Naive thymus-derived CD4-positive, alpha-beta T cell (primary cell): ENCODE data around the gene TAB2. TPM values are rescaled to one million over a fixed set of nuclear protein-coding genes. Genes with fewer than 3 reads are reported as not detected.

Experiments
- ATAC-seq: fragments of 150-1000 bp; cut with Tn5 transposase; 2 replicates; pipeline ENCODE4 v1.10.0; 2021; ENCODE audit warnings: mild to moderate bottlenecking, moderate library complexity
- CTCF ChIA-PET: fragments of 350-600 bp; sonication (Branson Sonifier 250); formaldehyde crosslinking; loops from one replicate; lab custom pipeline; 2021; ENCODE audit warnings: antibody characterized with exemption; lab: Charles Lee
- POLR2A ChIA-PET: fragments of 350-600 bp; sonication (Branson Sonifier 250); formaldehyde crosslinking; loops from one replicate; lab custom pipeline; 2021; ENCODE audit warnings: antibody characterized with exemption, inconsistent platforms; lab: Charles Lee
- DNase-seq, 9 donors: peaks; one replicate each; pipeline versions ENCODE4 v3.0.0 to v3.0.0-alpha.2; 2020 to 2022; ENCODE audit warnings: mixed read lengths in 1 of 9
- H3K27ac ChIP-seq: one replicate; pipeline ENCODE4 v1.7.0; 2013; ENCODE audit warnings: mild to moderate bottlenecking, low read depth, low read length, moderate library complexity
- H3K27me3 ChIP-seq, 2 donors: one replicate each; pipeline ENCODE4 v1.7.0; 2013; ENCODE audit warnings: low read length in 2 of 2, mild to moderate bottlenecking in 2 of 2, moderate library complexity in 2 of 2; ENCODE audit not compliant: control insufficient read depth in 2 of 2, insufficient read depth in 2 of 2
- H3K36me3 ChIP-seq, 3 experiments: 1 replicate in 2 of 3; 2 replicates in 1 of 3; pipeline ENCODE4 v1.7.0; 2013; ENCODE audit warnings: low read length in 3 of 3, mild to moderate bottlenecking in 3 of 3, moderate library complexity in 1 of 3; ENCODE audit not compliant: insufficient read depth in 3 of 3, control insufficient read depth in 2 of 3
- H3K4me1 ChIP-seq, 2 donors: one replicate each; pipeline ENCODE4 v1.7.0; 2013; ENCODE audit warnings: low read length in 2 of 2, mild to moderate bottlenecking in 2 of 2, moderate library complexity in 1 of 2; ENCODE audit not compliant: control insufficient read depth in 2 of 2, insufficient read depth in 2 of 2
- H3K4me3 ChIP-seq: 2 replicates; pipeline ENCODE4 v1.7.0; 2013; ENCODE audit warnings: mild to moderate bottlenecking, low read length
- H3K9me3 ChIP-seq, 3 experiments: 1 replicate in 2 of 3; 2 replicates in 1 of 3; pipeline ENCODE4 v1.7.0; 2013; ENCODE audit warnings: low read length in 3 of 3; ENCODE audit not compliant: control insufficient read depth in 2 of 3
- H3K27ac Mint-ChIP-seq, 9 donors: one replicate each; pipeline ENCODE4 v1.8.0; 2020 to 2022; ENCODE audit warnings: mixed read lengths in 9 of 9, mild to moderate bottlenecking in 8 of 9, moderate library complexity in 5 of 9, inconsistent platforms in 2 of 9
- H3K27me3 Mint-ChIP-seq, 5 donors: one replicate each; pipeline ENCODE4 v1.8.0; 2021 to 2022; ENCODE audit warnings: mixed read lengths in 5 of 5, mild to moderate bottlenecking in 1 of 5
- H3K36me3 Mint-ChIP-seq, 5 donors: one replicate each; pipeline ENCODE4 v1.8.0; 2020 to 2022; ENCODE audit warnings: mixed read lengths in 5 of 5, mild to moderate bottlenecking in 3 of 5, inconsistent platforms in 1 of 5
- H3K4me1 Mint-ChIP-seq, 7 donors: one replicate each; pipeline ENCODE4 v1.8.0; 2020 to 2022; ENCODE audit warnings: mixed read lengths in 7 of 7, mild to moderate bottlenecking in 3 of 7, inconsistent platforms in 1 of 7
- H3K4me3 Mint-ChIP-seq, 10 donors: one replicate each; pipeline ENCODE4 v1.8.0; 2020 to 2022; ENCODE audit warnings: mild to moderate bottlenecking in 10 of 10, mixed read lengths in 10 of 10, moderate library complexity in 6 of 10, inconsistent platforms in 2 of 10
- H3K9me3 Mint-ChIP-seq, 11 donors: one replicate each; pipeline ENCODE4 v1.8.0; 2020 to 2022; ENCODE audit warnings: mixed read lengths in 11 of 11, mild to moderate bottlenecking in 4 of 11, inconsistent platforms in 1 of 11, moderate library complexity in 1 of 11
- intact Hi-C, 2 donors: fragments of 100-400 bp; cut with micrococcal nuclease; formaldehyde crosslinking; loops; one replicate each; pipeline ENCODE4 v1.15.1; 2023
- polyA plus RNA-seq, 2 donors: library from polyadenylated mRNA; unstranded; fragments of 300-500 nt; fragmentation: Illumina TruSeq; gene quantifications; one replicate each; pipeline ENCODE4 v1.2.3, GENCODE V29; 2021
- total RNA-seq, 6 experiments: library from RNA in 5 of 6; stranded (reverse) in 5 of 6; gene quantifications; 1 replicate in 5 of 6; 2 replicates in 1 of 6; pipeline ENCODE4 v1.2.3 and lab custom pipeline; 2021 to 2026

TAB2 gene
- total and polyA plus RNA-seq, 7 experiments from 2014 or later, result 15.7 to 234 (median 106) TPM

GRCh38 chr6:149368065-149368464 is 50.6 kb downstream of the TAB2 start:
- Mint-ChIP-seq H3K27me3 (no peaks in the 10 kb centered on the region), H3K4me3 (no peak overlapping the region), H3K4me1 (peaks cover 28 to 44% (median 30%) of the 10 kb centered on the region in 7 donors), H3K36me3 (peaks cover 9 to 25% (median 13%) of the 10 kb centered on the region in 5 donors), H3K27ac (no peak overlapping the region), H3K9me3 (no peaks in the 10 kb centered on the region)
- no peak overlapping the region for H3K4me3 ChIP-seq
- H3K27me3 ChIP-seq, result no peaks in the 10 kb centered on the region
- ATAC-seq, result no peak
- peak overlapping the region; percentile 21 for H3K27ac ChIP-seq
- intact Hi-C loops, result loop anchor here (2.0 to 5.0 kb wide), 2 partner anchors 285 to 286 kb away; no protein-coding TSS in a partner anchor
- no peak for DNase-seq
- ChIA-PET CTCF (no interaction called here), POLR2A (interaction anchor here (0.7 to 0.9 kb wide), 3 partner anchors 20 to 321 kb away, joined by 3 to 4 read pairs (median 3); no protein-coding TSS in a partner anchor)
- no peaks in the 10 kb centered on the region for H3K9me3 ChIP-seq
- H3K36me3 ChIP-seq, result no peaks in the 10 kb centered on the region
- H3K4me1 ChIP-seq, result peaks cover 40 to 57% of the 10 kb centered on the region in 2 donors

- no peaks in the 10 kb centered on the region for H3K9me3 Mint-ChIP-seq
- H3K4me1 ChIP-seq, result peaks cover 31 to 52% of the 10 kb centered on the region in 2 donors
- ChIA-PET CTCF (interaction anchor here (2.2 kb wide), 1 partner anchor 146 kb away, joined by 5 read pairs; no protein-coding TSS in a partner anchor), POLR2A (interaction anchor here (0.6 kb wide), 1 partner anchor 290 kb away, joined by 5 read pairs; no protein-coding TSS in a partner anchor)
- no peak overlapping the region for H3K4me3 ChIP-seq
- peak overlapping the region in 6 of 9 donors; percentile 0 to 56 (median 34) for H3K27ac Mint-ChIP-seq
- intact Hi-C loops, result loop anchor here in 1 of 2 donors (10.0 kb wide), 1 partner anchor 46 kb away; no protein-coding TSS in a partner anchor
- peak overlapping the region; percentile 18 for H3K27ac ChIP-seq
- H3K4me3 Mint-ChIP-seq, result peak overlapping the region in 7 of 10 donors; percentile 2 to 29 (median 8)
- peaks cover 0 to 5% (median 0%) of the 10 kb centered on the region in 3 experiments for H3K36me3 ChIP-seq
- ATAC-seq, result no peak
- peaks cover 15 to 41% (median 28%) of the 10 kb centered on the region in 5 donors for H3K36me3 Mint-ChIP-seq
- H3K4me1 Mint-ChIP-seq, result peaks cover 32 to 59% (median 55%) of the 10 kb centered on the region in 7 donors
- H3K27me3 Mint-ChIP-seq, result no peaks in the 10 kb centered on the region
- no peaks in the 10 kb centered on the region for H3K27me3 ChIP-seq
- no peaks in the 10 kb centered on the region for H3K9me3 ChIP-seq
- no peak for DNase-seq
These were observed 53.6 kb downstream of the TAB2 start for GRCh38 chr6:149371154-149371553.

GRCh38 chr6:149372062-149372461 is 54.5 kb downstream of the TAB2 start:
- H3K27me3 Mint-ChIP-seq, result no peaks in the 10 kb centered on the region
- H3K4me1 ChIP-seq, result peaks cover 22 to 43% of the 10 kb centered on the region in 2 donors
- peaks cover 37 to 65% (median 62%) of the 10 kb centered on the region in 7 donors for H3K4me1 Mint-ChIP-seq
- no peak overlapping the region for H3K4me3 Mint-ChIP-seq
- ATAC-seq (no peak), DNase-seq (no peak)
- H3K9me3 ChIP-seq, result no peaks in the 10 kb centered on the region
- peaks cover 0 to 5% (median 0%) of the 10 kb centered on the region in 3 experiments for H3K36me3 ChIP-seq
- intact Hi-C loops, result loop anchor here (2.0 to 10.0 kb wide), 2 partner anchors 13 to 47 kb away; no protein-coding TSS in a partner anchor
- no peak overlapping the region for H3K27ac ChIP-seq
- peaks cover 15 to 48% (median 34%) of the 10 kb centered on the region in 5 donors for H3K36me3 Mint-ChIP-seq
- peak overlapping the region in 2 of 9 donors; percentile 28 to 56 for H3K27ac Mint-ChIP-seq
- no peaks in the 10 kb centered on the region for H3K9me3 Mint-ChIP-seq
- H3K27me3 ChIP-seq, result no peaks in the 10 kb centered on the region
- ChIA-PET CTCF (interaction anchor here (0.6 to 2.2 kb wide), 4 partner anchors 111 to 342 kb away, joined by 3 to 5 read pairs (median 5); no protein-coding TSS in a partner anchor), POLR2A (interaction anchor here (0.5 to 1.3 kb wide), 3 partner anchors 8 to 197 kb away, joined by 3 read pairs; no protein-coding TSS in a partner anchor)
- H3K4me3 ChIP-seq, result no peak overlapping the region

GRCh38 chr6:149373511-149373910 is 56.0 kb downstream of the TAB2 start:
- ChIA-PET CTCF (interaction anchor here (1.2 kb wide), 1 partner anchor 18 kb away, joined by 3 read pairs; no protein-coding TSS in a partner anchor), POLR2A (interaction anchor here (0.7 to 2.3 kb wide), 4 partner anchors 12 to 286 kb away, joined by 3 to 5 read pairs (median 4); no protein-coding TSS in a partner anchor)
- intact Hi-C loops, result loop anchor here (2.0 to 10.0 kb wide), 2 partner anchors 15 to 49 kb away; no protein-coding TSS in a partner anchor
- no peak overlapping the region for H3K4me3 ChIP-seq
- H3K9me3 Mint-ChIP-seq, result no peaks in the 10 kb centered on the region
- peak overlapping the region in 5 of 10 donors; percentile 1 to 26 (median 8) for H3K4me3 Mint-ChIP-seq
- no peak overlapping the region for H3K27ac ChIP-seq
- no peaks in the 10 kb centered on the region for H3K9me3 ChIP-seq
- peaks cover 0 to 12% (median 7%) of the 10 kb centered on the region in 3 experiments for H3K36me3 ChIP-seq
- no peaks in the 10 kb centered on the region for H3K27me3 ChIP-seq
- H3K4me1 Mint-ChIP-seq, result peaks cover 37 to 67% (median 65%) of the 10 kb centered on the region in 7 donors
- H3K4me1 ChIP-seq, result peaks cover 7 to 30% of the 10 kb centered on the region in 2 donors
- peaks cover 18 to 56% (median 41%) of the 10 kb centered on the region in 5 donors for H3K36me3 Mint-ChIP-seq
- DNase-seq (no peak), ATAC-seq (no peak)
- no peaks in the 10 kb centered on the region for H3K27me3 Mint-ChIP-seq
- H3K27ac Mint-ChIP-seq, result peak overlapping the region in 7 of 9 donors; percentile 0 to 81 (median 44)

GRCh38 chr6:149379977-149380376 is 62.5 kb downstream of the TAB2 start:
- ATAC-seq, result no peak
- peaks cover 0 to under 1% of the 10 kb centered on the region in 2 donors for H3K4me1 ChIP-seq
- no peaks in the 10 kb centered on the region for H3K27me3 ChIP-seq
- H3K27me3 Mint-ChIP-seq, result no peaks in the 10 kb centered on the region
- peaks cover 8 to 36% (median 27%) of the 10 kb centered on the region in 3 experiments for H3K36me3 ChIP-seq
- peak overlapping the region in 4 of 9 donors; percentile 10 to 53 (median 44) for H3K27ac Mint-ChIP-seq
- intact Hi-C loops, result loop anchor here (2.0 to 10.0 kb wide), 2 partner anchors 15 to 55 kb away; no protein-coding TSS in a partner anchor
- peak overlapping the region in 1 of 10 donors; percentile 16 for H3K4me3 Mint-ChIP-seq
- H3K27ac ChIP-seq, result no peak overlapping the region
- ChIA-PET POLR2A (no interaction called here), CTCF (no interaction called here)
- no peak for DNase-seq
- peaks cover 0 to 2% (median 0%) of the 10 kb centered on the region in 11 donors for H3K9me3 Mint-ChIP-seq
- H3K36me3 Mint-ChIP-seq, result peaks cover 12 to 70% (median 62%) of the 10 kb centered on the region in 5 donors
- H3K4me3 ChIP-seq, result no peak overlapping the region
- no peaks in the 10 kb centered on the region for H3K9me3 ChIP-seq
- H3K4me1 Mint-ChIP-seq, result peaks cover 28 to 74% (median 54%) of the 10 kb centered on the region in 7 donors

- Mint-ChIP-seq H3K27ac (peak overlapping the region in 1 of 9 donors; percentile 19), H3K27me3 (no peaks in the 10 kb centered on the region), H3K9me3 (peaks cover 0 to 2% (median 0%) of the 10 kb centered on the region in 11 donors), H3K4me1 (peaks cover 24 to 74% (median 48%) of the 10 kb centered on the region in 7 donors), H3K36me3 (peaks cover 12 to 69% (median 62%) of the 10 kb centered on the region in 5 donors), H3K4me3 (no peak overlapping the region)
- no peaks in the 10 kb centered on the region for H3K27me3 ChIP-seq
- ATAC-seq, result no peak
- H3K36me3 ChIP-seq, result peaks cover 8 to 36% (median 27%) of the 10 kb centered on the region in 3 experiments
- no peak for DNase-seq
- no peak overlapping the region for H3K4me3 ChIP-seq
- H3K4me1 ChIP-seq, result peaks cover 0 to 4% of the 10 kb centered on the region in 2 donors
- H3K9me3 ChIP-seq, result no peaks in the 10 kb centered on the region
- intact Hi-C loops, result loop anchor here in 1 of 2 donors (2.0 kb wide), 1 partner anchor 14 kb away; no protein-coding TSS in a partner anchor
- CTCF ChIA-PET, result no interaction called here
- POLR2A ChIA-PET, result interaction anchor here (0.6 kb wide), 1 partner anchor 43 kb away, joined by 3 read pairs; no protein-coding TSS in a partner anchor
- no peak overlapping the region for H3K27ac ChIP-seq
These were observed 63.0 kb downstream of the TAB2 start for GRCh38 chr6:149380523-149380922.
